Prostate gland (tissue), 2 donors: ENCODE measurements around the gene MAGED2. TPM values are rescaled to one million over a fixed set of nuclear protein-coding genes. Genes with fewer than 3 reads are reported as not detected.
A peak's percentile ranks its signal among the peaks of the same experiment; 100 is the strongest.

Source experiments
- DNase-seq: peaks from one replicate; pipeline ENCODE4 v3.0.0-alpha.2; 2019; ENCODE audit warnings: low spot score
- H3K27ac ChIP-seq, 2 donors: fragments of 200-600 bp; sonication (generic); 2 replicates each; pipeline ENCODE4 v1.5.1; 2017 to 2019
- H3K27me3 ChIP-seq: fragments of 200-600 bp; sonication (generic); replicated peaks from 2 replicates; pipeline ENCODE4 v1.5.1; 2019; ENCODE audit not compliant: insufficient read depth
- H3K36me3 ChIP-seq, 2 donors: fragments of 200-600 bp; sonication (generic); 1 replicate in 1 of 2; 2 replicates in 1 of 2; pipeline versions ENCODE4 v1.5.1 to v1.8.1; 2017 to 2019
- H3K4me1 ChIP-seq: fragments of 200-600 bp; sonication (generic); replicated peaks from 2 replicates; pipeline ENCODE4 v1.5.1; 2019
- H3K4me3 ChIP-seq, 2 donors: fragments of 200-600 bp; sonication (generic); 2 replicates each; pipeline ENCODE4 v1.5.1; 2017 to 2019
- H3K9me3 ChIP-seq: fragments of 200-600 bp; sonication (generic); 2 replicates; pipeline ENCODE4 v1.5.1; 2017
- CTCF ChIP-seq, 4 experiments: fragments of 200-600 bp in 2 of 4; fragments of 450-650 bp in 2 of 4; sonication (generic) in 2 of 4; IDR thresholded peaks; 1 replicate in 3 of 4; 2 replicates in 1 of 4; pipeline ENCODE4 v1.5.1; 2016 to 2019; ENCODE audit warnings: antibody characterized with exemption in 4 of 4, mild to moderate bottlenecking in 2 of 4, moderate library complexity in 2 of 4
- POLR2A ChIP-seq: fragments of 450-650 bp; IDR thresholded peaks from one replicate; pipeline ENCODE4 v1.6.1; 2016; ENCODE audit warnings: antibody characterized with exemption, mild to moderate bottlenecking
- POLR2AphosphoS5 ChIP-seq: sonication (generic); formaldehyde crosslinking; IDR thresholded peaks from one replicate; pipeline ENCODE4 v1.6.1; 2017; ENCODE audit warnings: antibody characterized with exemption
- WGBS: methylation state at CpG from one replicate; pipeline ENCODE4 v1.1.5; 2018; 5-methylcytosine and 5-hydroxymethylcytosine counted together
- intact Hi-C: fragments of 100-400 bp; cut with DNase I; formaldehyde crosslinking; loops from one replicate; pipeline ENCODE4 v1.14.2; 2022
- total RNA-seq, 2 donors: library from RNA; depleted of rRNA; stranded (reverse); fragments of >200 nt; gene quantifications; one replicate each; pipeline ENCODE4 v1.1.0, GENCODE V29; 2016

MAGED2 gene
- total RNA-seq, 2 donors from 2014 or later: 304 to 371 TPM

- H3K27me3 ChIP-seq: no peaks in the 10 kb centered on the region
- peak; percentile 90 for DNase-seq
- H3K36me3 ChIP-seq: no peaks in the 10 kb centered on the region
- H3K4me1 ChIP-seq: no peaks in the 10 kb centered on the region
- WGBS: 2% methylated on average over 36 of the region's 38 CpGs
- H3K9me3 ChIP-seq: no peaks in the 10 kb centered on the region
- peak; percentile 20 for TF ChIP-seq POLR2A
- peak; percentile 81 for TF ChIP-seq POLR2AphosphoS5
- TF ChIP-seq CTCF (IDR thresholded peaks at IDR 0.05): no peak
- H3K27ac ChIP-seq: peak overlapping the region; percentile 91 to 94
- peak overlapping the region; percentile 55 to 60 for H3K4me3 ChIP-seq
- intact Hi-C loops: loop anchor here (2.0 to 5.0 kb wide), 3 partner anchors 170 to 767 kb away; partner anchors contain the start of genes APEX2 and PHF8
These were observed 1.3 kb downstream of the MAGED2 start for GRCh38 chrX:54808605-54809483.

- no peaks in the 10 kb centered on the region for H3K27me3 ChIP-seq
- H3K9me3 ChIP-seq: no peaks in the 10 kb centered on the region
- TF ChIP-seq CTCF (IDR thresholded peaks at IDR 0.05) (no peak), POLR2A (no peak), POLR2AphosphoS5 (no peak)
- H3K36me3 ChIP-seq: no peaks in the 10 kb centered on the region
- no peak overlapping the region for H3K4me3 ChIP-seq
- DNase-seq: no peak
- no peaks in the 10 kb centered on the region for H3K4me1 ChIP-seq
- intact Hi-C loops: no loop called here
- 91% methylated on average over 3 of the region's 5 CpGs for WGBS
- no peak overlapping the region for H3K27ac ChIP-seq
These were observed 3.0 kb downstream of the MAGED2 start for GRCh38 chrX:54810532-54810931.

GRCh38 chrX:54811301-54811885 lies 3.8 kb downstream of the MAGED2 start:
- Histone ChIP-seq H3K9me3 (no peaks in the 10 kb centered on the region), H3K4me3 (no peak overlapping the region), H3K36me3 (no peaks in the 10 kb centered on the region), H3K4me1 (no peaks in the 10 kb centered on the region), H3K27me3 (no peaks in the 10 kb centered on the region), H3K27ac (no peak overlapping the region)
- no peak for TF ChIP-seq POLR2AphosphoS5
- TF ChIP-seq CTCF (IDR thresholded peaks at IDR 0.05): no peak
- no peak for TF ChIP-seq POLR2A
- intact Hi-C loops: no loop called here
- DNase-seq: no peak
- WGBS: 81% methylated on average over 9 of the region's 9 CpGs

DNA sequence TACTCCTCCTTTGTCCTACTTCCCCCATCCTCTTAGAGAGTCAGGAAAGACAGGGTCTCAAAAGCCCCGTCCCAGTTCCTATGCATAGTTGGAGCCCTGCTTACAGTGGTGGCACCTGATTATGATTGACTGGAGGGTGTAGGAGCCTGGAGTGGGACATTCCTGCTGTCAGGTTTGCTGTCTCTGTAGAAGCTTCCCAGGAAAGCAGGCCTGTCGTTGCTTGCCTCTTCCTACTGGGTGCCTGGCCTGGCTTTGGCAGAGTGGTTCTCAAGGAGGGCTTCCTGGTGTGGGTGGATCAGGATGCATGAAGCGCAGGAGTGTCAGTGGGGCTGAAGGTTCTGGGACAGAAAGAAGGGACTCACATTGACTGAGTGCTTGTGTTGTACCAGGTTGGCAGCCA lies 4.8 kb downstream of the MAGED2 start:
- Histone ChIP-seq H3K9me3 (no peaks in the 10 kb centered on the region), H3K36me3 (no peaks in the 10 kb centered on the region), H3K4me3 (no peak overlapping the region), H3K4me1 (no peaks in the 10 kb centered on the region), H3K27ac (no peak overlapping the region), H3K27me3 (no peaks in the 10 kb centered on the region)
- intact Hi-C loops: no loop called here
- DNase-seq: no peak
- TF ChIP-seq CTCF (IDR thresholded peaks at IDR 0.05): no peak
- TF ChIP-seq POLR2AphosphoS5: no peak
- no peak for TF ChIP-seq POLR2A
- 93% methylated on average over 3 of the region's 3 CpGs for WGBS
